ENCODE results near the gene HIVEP3.

The HIVEP3 gene

DNA sequence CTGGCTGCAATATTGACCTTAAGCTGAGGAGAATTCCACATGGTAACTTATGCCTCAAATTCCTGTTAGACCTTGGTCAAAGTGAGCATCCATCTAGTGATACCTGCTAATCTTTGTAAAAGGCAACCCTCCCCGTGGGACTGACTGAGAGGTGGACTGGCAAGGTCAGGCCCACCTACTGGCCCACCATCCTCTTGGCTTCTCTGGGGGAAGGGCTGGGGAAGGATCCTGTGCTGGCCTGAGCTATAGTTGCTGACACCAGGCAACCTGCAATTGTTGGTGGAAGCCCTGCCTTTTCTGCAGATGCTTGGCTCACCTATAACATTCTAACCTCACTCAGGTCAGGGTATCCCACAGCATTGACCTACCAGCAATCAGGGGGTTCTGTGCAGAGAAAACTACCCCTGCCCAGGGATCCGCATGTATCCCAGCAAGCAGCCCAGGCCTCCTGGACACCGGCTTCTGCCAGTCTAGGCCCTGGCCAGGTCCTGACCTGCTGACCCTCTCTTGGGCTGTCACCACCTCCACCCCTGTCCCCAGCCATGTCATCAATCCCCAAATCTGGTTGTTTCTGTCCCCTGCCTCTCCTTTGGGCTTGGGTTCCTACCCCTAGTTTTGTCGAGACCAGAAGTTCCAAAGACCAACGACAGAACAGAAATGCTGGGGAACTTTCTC is 326.1 kb downstream of the HIVEP3 start:
- DNase-seq = no peak

DNA sequence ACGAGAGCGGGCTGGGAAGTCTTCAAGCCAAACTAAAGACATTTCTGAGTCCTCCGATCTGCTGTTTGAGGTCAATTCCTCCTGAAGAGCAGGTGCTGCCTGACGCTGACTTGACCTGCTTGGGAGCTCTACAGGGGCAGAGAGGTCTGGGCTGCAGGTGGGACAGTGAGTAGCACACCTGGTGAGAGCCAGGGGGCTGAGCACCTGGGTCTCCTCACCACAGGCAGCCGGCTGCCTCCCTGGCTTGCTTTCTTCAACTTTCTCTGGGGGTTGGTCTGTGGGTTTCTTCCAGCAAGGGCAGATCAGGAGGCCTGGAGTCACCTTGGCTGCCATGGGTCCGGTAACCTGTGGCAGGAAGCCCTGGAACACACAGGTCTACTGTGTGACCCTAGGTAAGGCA is 326.8 kb downstream of the HIVEP3 start:
- DNase-seq = no peak

- DNase-seq = peak in 1 of 2 experiments; percentile 1
These were observed 328.4 kb downstream of the HIVEP3 start for GRCh38 chr1:41590331-41590730.

DNA sequence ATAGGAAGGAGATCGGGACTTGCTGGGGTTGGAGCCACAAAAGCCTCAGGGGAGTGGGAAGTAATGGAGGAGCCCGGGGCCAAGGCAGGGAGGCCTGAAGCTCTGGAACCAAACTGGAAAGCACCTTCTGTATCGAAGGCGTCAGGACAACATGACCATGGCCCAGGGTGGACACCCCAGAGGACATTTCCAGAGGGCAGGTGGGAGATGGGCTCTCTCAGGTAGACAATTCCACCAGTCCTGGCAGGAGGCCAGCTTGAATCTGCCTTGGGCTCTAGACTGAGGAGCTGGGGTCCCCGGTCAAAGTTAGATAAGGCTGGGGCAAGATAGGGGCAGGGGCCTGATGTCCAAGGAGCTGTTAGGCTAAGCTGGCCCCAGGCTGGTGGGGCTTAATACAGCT is 329.3 kb downstream of the HIVEP3 start:
- DNase-seq = peak in 1 of 2 experiments; percentile 3

DNA sequence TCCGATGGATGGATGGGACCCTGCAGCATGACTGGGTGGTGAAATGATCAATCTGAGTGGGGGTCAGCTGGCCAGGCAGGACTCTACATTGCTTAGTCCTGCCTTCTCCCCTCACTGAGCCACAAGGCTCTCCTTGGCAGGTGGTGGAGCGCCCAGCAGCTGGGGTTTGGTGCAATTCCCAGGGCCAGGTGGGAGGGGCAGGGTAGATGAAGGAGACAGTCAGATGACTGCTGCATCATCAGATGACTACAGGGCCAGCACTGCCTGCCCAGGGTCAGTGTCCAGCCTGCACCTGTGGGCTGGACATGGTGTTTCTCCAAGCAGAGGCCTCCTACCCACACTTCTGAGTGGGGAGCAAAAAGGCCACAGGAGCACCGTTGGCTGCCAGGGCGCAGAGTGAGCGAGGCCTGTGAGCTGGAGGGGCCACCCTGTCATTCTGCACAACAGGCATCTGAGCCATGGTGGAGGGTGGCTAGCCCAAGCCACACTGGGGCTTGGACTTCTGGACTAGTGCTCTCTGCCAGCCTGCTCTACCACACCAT is 330.3 kb downstream of the HIVEP3 start:
- DNase-seq = peak in 1 of 2 experiments; percentile 2

GRCh38 chr1:41587791-41588190 is 330.9 kb downstream of the HIVEP3 start:
- no peak for DNase-seq

GRCh38 chr1:41586230-41586629 is 332.5 kb downstream of the HIVEP3 start:
- no peak for DNase-seq

DNA sequence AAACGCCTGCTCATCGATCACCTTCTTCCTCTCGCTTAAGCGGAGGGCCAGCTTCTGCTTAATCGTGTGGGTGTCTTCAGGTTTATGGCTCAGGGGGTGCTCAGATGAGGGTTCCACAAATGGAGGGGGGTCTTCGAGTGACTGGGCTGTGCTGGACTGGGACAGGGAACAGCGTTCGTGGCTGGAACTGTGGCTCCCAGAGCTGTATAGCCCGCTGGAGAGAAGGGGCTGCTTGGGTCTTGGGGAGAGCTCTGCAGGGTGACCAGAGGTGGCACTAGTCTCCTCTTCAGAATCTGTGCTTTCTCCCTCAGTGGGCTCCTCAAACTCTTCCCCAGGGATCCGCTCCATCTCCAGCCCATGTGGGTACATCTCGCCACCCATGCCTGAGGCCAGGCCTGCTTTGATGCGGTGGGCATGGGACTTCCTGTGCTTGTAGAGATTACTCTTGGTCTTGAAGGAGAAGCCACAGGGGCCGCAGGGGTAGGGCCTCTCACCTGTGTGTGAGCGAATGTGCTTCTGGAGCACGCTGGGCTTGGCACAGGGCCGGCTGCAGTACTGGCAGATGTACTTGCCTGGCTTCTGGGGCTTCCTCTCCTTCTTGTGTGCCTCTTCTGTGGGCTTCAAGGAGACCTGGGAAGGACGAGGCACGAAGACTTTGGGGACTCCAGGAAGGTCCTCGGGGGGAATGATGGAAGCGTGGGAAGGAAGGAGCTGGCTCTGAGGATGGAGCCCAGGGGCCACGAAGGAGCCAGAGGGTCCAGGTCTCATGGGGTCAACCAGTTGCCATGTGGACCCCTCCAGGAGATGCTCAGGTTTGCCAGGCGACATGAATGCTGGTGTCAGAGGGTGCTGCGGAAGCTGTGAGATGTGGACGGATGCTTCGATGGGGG is 334.8 kb downstream of the HIVEP3 start:
- DNase-seq = no peak

- no peak for DNase-seq
These were observed 335.7 kb downstream of the HIVEP3 start for GRCh38 chr1:41582851-41583657.

DNA sequence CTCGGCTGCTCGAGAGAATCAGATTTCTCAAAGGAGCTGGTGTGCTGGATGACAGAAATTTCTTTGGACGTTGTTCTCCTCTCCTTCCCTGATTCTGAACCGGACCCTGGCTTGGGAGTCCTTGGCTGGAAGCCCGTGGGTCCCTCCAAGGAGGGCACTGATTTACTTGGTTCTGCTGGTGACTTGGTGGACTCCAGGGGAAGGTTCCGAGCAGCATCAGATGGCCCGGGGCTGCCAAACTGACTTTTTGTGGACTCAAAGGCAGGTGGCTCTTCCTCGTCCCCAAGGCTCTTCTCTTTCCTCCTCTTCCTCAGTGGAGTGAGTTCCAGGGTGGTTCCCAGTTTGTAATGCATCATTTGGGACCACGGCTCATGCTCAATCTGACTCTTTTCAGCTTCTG is 336.4 kb downstream of the HIVEP3 start:
- DNase-seq = no peak

- no peak for DNase-seq
These were observed 336.8 kb downstream of the HIVEP3 start for GRCh38 chr1:41582004-41582325.

- DNase-seq = no peak
These were observed 337.3 kb downstream of the HIVEP3 start for GRCh38 chr1:41581216-41582003.

DNA sequence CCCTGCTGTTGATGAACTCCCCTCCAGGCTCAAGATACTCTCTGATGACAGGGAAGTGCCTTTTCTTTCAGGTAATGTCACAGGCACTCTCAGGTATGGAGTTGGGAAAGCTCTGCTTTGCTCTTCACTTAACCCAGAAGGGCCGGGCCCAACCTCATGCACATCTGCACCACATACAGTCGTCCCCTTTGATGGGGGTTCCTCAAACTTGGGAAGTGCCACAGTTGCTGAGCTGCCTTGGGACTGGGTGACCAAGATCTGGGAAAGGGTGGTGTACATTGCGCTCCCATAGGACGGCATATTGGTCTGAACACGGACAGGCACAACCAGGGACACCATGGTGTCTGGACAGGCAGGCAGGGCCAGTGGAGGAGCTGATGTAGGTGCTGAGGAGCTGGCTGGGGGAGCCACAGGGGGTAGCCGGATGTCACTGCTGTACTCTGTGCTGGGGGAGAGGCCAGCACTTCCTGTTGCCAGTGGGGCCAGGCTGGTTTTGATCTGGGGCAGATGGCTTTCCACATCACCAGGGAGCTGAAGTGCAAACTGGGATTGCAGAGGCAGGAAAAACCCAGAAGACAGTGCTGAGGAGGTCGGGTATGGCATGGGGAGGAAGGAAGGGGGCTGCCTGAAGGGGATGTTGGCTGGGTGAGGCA is 338.1 kb downstream of the HIVEP3 start:
- DNase-seq = peak in 1 of 2 experiments; percentile 2

DNA sequence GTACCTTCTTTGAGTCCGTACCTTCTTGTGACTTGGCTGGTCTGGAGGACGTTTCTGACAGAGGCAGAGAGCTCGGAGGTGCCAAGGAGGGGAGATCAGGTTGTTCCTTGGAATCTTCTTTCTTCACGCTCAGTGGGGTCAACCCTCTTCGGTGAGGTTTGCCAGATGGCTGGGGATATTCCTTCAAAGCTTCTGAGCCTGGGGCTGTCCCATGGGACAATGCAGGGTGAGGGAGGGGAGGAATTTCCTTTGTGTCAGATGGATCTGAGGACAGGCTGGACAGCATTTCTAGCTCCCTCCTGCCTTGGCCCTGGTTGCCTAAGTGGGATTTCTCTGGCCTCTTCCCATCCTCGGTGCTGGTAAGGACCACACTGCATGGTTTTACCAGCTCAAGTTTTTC is 338.7 kb downstream of the HIVEP3 start:
- DNase-seq = no peak

- DNase-seq = no peak
These were observed 339.9 kb downstream of the HIVEP3 start for GRCh38 chr1:41578712-41579335.

- peak in 1 of 2 experiments; percentile 3 for DNase-seq
These were observed 342.1 kb downstream of the HIVEP3 start for GRCh38 chr1:41576620-41577019.

DNA sequence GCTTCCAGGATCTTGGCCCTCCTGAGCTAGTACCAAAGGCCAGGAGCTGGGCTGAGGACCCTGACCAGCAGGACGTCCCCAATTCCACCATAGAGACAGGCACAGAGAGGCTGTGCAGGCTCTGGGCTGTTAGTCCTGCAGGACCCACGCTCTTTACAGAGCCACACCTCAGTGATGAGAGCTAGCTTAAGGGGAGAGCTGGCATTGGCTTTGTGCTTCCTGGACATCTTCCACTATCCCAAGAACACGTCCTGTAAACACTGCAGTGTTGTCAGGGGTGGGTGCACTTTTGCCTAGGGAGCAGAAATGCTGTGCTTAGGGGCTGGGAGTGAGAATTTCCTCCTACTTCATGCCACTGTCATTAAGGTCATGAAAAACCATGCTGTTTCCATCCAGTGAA is 342.5 kb downstream of the HIVEP3 start:
- DNase-seq = no peak

- peak in 1 of 2 experiments; percentile 3 for DNase-seq
These were observed 343.9 kb downstream of the HIVEP3 start for GRCh38 chr1:41574842-41575241.

GRCh38 chr1:41573785-41574713 is 344.7 kb downstream of the HIVEP3 start:
- DNase-seq = peak; percentile 82 to 85

- DNase-seq = no peak
These were observed 345.5 kb downstream of the HIVEP3 start for GRCh38 chr1:41573194-41573593.

All from activated CD4-positive, alpha-beta T cell treated with anti-CD3 and anti-CD28 coated beads, Interleukin-2, amount 50 U/mL, for 48 hours (primary cell).